ENCODE data around the gene PID1. TPM values are rescaled to one million over a fixed set of nuclear protein-coding genes. Genes with fewer than 3 reads are reported as not detected.

Gene PID1
- total RNA-seq, 2 experiments from 2014 or later, result not detected

DNA sequence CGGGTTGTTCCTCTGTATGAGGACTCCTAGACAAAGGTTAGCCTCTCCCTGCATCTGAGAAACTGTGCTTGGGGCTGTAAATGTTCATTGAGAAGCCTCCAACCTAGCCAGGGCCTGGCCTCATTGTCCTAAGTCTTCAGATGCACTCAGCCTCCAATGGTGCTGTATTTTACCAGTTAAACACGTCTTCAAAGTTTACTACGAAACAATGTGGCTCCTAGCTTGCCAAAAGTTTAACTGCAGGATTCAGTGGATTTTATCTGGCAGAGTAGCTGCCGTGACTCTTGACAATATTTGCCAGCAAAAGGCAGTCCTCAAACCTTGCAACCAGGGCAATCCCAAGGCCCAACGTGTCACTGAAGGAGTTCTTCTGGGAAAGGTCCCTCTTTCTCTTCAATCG lies 1.1 kb downstream of the PID1 start:
- DNase-seq (ENCODE audit: low spot score), result no peak
- POLR2A ChIA-PET, result no interaction called here
- Histone ChIP-seq H4K20me1 (ENCODE audit: insufficient read depth, low read length) (no peaks in the 10 kb centered on the region), H3K4me1 (ENCODE audit: insufficient read depth, low read length, poor library complexity, severe bottlenecking) (no peaks in the 10 kb centered on the region), H3K36me3 (ENCODE audit: insufficient read depth, low read length) (no peaks in the 10 kb centered on the region), H3K27ac (ENCODE audit: low read depth, low read length, poor library complexity, severe bottlenecking) (no peak overlapping the region), H3K9me3 (ENCODE audit: low read length) (no peaks in the 10 kb centered on the region), H3K9me2 (ENCODE audit: insufficient read depth, low read length) (no peaks in the 10 kb centered on the region), H3K4me3 (ENCODE audit: low read depth, low read length, poor library complexity, severe bottlenecking) (no peak overlapping the region), H2AFZ (ENCODE audit: low read length) (no peak overlapping the region), H3K79me2 (ENCODE audit: insufficient read depth, low read depth, low read length) (no peaks in the 10 kb centered on the region), H3K4me2 (ENCODE audit: low read length) (no peak overlapping the region)
- CTCF ChIA-PET (ENCODE audit: unreplicated experiment), result no interaction called here
- no peak for TF ChIP-seq CTCF (conservative IDR thresholded peaks at IDR 0.05; ENCODE audit: low read length)
- no peak for TF ChIP-seq EZH2phosphoT487 (IDR thresholded peaks at IDR 0.05; ENCODE audit: borderline replicate concordance, low read depth, low read length)
- BruUV-seq (replicated peaks), result no TSS peak
- intact Hi-C loops (cut with micrococcal nuclease; ENCODE audit: unreplicated experiment), result loop anchor here (5.0 kb wide), 1 partner anchor 1378 kb away; no protein-coding TSS in a partner anchor

DNA sequence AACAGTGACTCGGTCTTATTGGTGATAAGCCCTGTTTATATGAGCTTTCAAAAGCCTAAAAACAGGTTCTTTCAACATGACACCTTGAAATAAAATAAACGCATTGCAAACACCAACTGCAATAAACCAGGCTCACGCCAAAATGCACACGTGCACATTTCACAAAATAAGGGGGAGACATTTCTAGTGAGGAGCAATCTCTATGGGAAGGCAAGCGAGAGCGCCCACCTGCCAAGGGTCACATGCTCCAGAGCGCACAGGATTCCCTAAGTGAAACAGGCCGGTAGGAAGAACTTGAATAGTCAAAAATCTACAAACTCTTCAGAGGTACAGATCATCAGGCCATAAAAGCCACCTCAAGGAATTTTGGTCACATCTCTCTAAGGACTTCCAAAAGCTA lies 1.9 kb downstream of the PID1 start:
- H3K9me2 ChIP-seq (ENCODE audit: insufficient read depth, low read length), result no peaks in the 10 kb centered on the region
- CTCF ChIA-PET (ENCODE audit: unreplicated experiment), result no interaction called here
- H4K20me1 ChIP-seq (ENCODE audit: insufficient read depth, low read length), result no peaks in the 10 kb centered on the region
- POLR2A ChIA-PET, result interaction anchor here (0.6 kb wide), 1 partner anchor 46 kb away, joined by 3 read pairs; no protein-coding TSS in a partner anchor
- no peak overlapping the region for H3K27ac ChIP-seq (ENCODE audit: low read depth, low read length, poor library complexity, severe bottlenecking)
- no peak overlapping the region for H3K4me2 ChIP-seq (ENCODE audit: low read length)
- H3K4me1 ChIP-seq (ENCODE audit: insufficient read depth, low read length, poor library complexity, severe bottlenecking), result no peaks in the 10 kb centered on the region
- no peak overlapping the region for H3K4me3 ChIP-seq (ENCODE audit: low read depth, low read length, poor library complexity, severe bottlenecking)
- intact Hi-C loops (cut with micrococcal nuclease; ENCODE audit: unreplicated experiment), result no loop called here
- no peak for TF ChIP-seq EZH2phosphoT487 (IDR thresholded peaks at IDR 0.05; ENCODE audit: borderline replicate concordance, low read depth, low read length)
- no peak for TF ChIP-seq CTCF (conservative IDR thresholded peaks at IDR 0.05; ENCODE audit: low read length)
- no TSS peak for BruUV-seq (replicated peaks)
- no peaks in the 10 kb centered on the region for H3K9me3 ChIP-seq (ENCODE audit: low read length)
- no peak overlapping the region for H2AFZ ChIP-seq (ENCODE audit: low read length)
- no peak for DNase-seq (ENCODE audit: low spot score)
- H3K79me2 ChIP-seq (ENCODE audit: insufficient read depth, low read depth, low read length), result no peaks in the 10 kb centered on the region
- no peaks in the 10 kb centered on the region for H3K36me3 ChIP-seq (ENCODE audit: insufficient read depth, low read length)

- no peak overlapping the region for H2AFZ ChIP-seq (ENCODE audit: low read length)
- no peaks in the 10 kb centered on the region for H3K36me3 ChIP-seq (ENCODE audit: insufficient read depth, low read length)
- H3K4me3 ChIP-seq (ENCODE audit: low read depth, low read length, poor library complexity, severe bottlenecking), result no peak overlapping the region
- no TSS peak for BruUV-seq (replicated peaks)
- TF ChIP-seq EZH2phosphoT487 (IDR thresholded peaks at IDR 0.05; ENCODE audit: borderline replicate concordance, low read depth, low read length), result no peak
- no peak for TF ChIP-seq CTCF (conservative IDR thresholded peaks at IDR 0.05; ENCODE audit: low read length)
- intact Hi-C loops (cut with micrococcal nuclease; ENCODE audit: unreplicated experiment), result no loop called here
- no peaks in the 10 kb centered on the region for H3K79me2 ChIP-seq (ENCODE audit: insufficient read depth, low read depth, low read length)
- ChIA-PET POLR2A (interaction anchor here (0.6 kb wide), 1 partner anchor 47 kb away, joined by 3 read pairs; no protein-coding TSS in a partner anchor), CTCF (ENCODE audit: unreplicated experiment) (no interaction called here)
- DNase-seq (ENCODE audit: low spot score), result no peak
- H4K20me1 ChIP-seq (ENCODE audit: insufficient read depth, low read length), result no peaks in the 10 kb centered on the region
- H3K4me1 ChIP-seq (ENCODE audit: insufficient read depth, low read length, poor library complexity, severe bottlenecking), result no peaks in the 10 kb centered on the region
- H3K9me2 ChIP-seq (ENCODE audit: insufficient read depth, low read length), result no peaks in the 10 kb centered on the region
- H3K4me2 ChIP-seq (ENCODE audit: low read length), result no peak overlapping the region
- H3K27ac ChIP-seq (ENCODE audit: low read depth, low read length, poor library complexity, severe bottlenecking), result no peak overlapping the region
- no peaks in the 10 kb centered on the region for H3K9me3 ChIP-seq (ENCODE audit: low read length)
These were observed 2.5 kb downstream of the PID1 start for GRCh38 chr2:229268626-229269025.

Measured in OCI-LY7 (cell line).